Natural killer cell (primary cell): ENCODE measurements around the gene AJUBA. TPM values are rescaled to one million over a fixed set of nuclear protein-coding genes. Genes with fewer than 3 reads are reported as not detected.
A peak's percentile ranks its signal among the peaks of the same experiment; 100 is the strongest.
"Not testable (repeated sequence)": the region's sequence is repeated elsewhere in the genome, so short reads cannot be mapped to it uniquely, and the experiment has no call there.

Source experiments
- ATAC-seq, 3 donors: fragments of 150-1000 bp in 2 of 3; fragments of 200-7000 bp in 1 of 3; cut with Tn5 transposase; 1 replicate in 1 of 3; 2 replicates in 2 of 3; pipeline ENCODE4 v1.10.0; 2021; ENCODE audit warnings: mild to moderate bottlenecking in 2 of 3, moderate library complexity in 2 of 3
- DNase-seq, 2 donors: peaks; one replicate each; pipeline versions ENCODE4 v3.0.0 to v3.0.0-alpha.2; 2013 to 2021; ENCODE audit warnings: mixed read lengths in 1 of 2
- H3K27ac ChIP-seq: one replicate; pipeline ENCODE4 v1.5.1; 2013; ENCODE audit warnings: mild to moderate bottlenecking, low read length
- H3K27me3 ChIP-seq: one replicate; pipeline ENCODE4 v1.6.1; 2013; ENCODE audit warnings: low read length; ENCODE audit not compliant: control insufficient read depth, insufficient read depth
- H3K36me3 ChIP-seq: one replicate; pipeline ENCODE4 v1.6.1; 2013; ENCODE audit warnings: low read length; ENCODE audit not compliant: control insufficient read depth, insufficient read depth
- H3K4me1 ChIP-seq: one replicate; pipeline ENCODE4 v1.6.1; 2013; ENCODE audit warnings: low read length; ENCODE audit not compliant: control insufficient read depth, insufficient read depth
- H3K4me3 ChIP-seq: one replicate; pipeline ENCODE4 v1.5.1; 2013; ENCODE audit warnings: low read length
- H3K9me3 ChIP-seq: one replicate; pipeline ENCODE4 v1.6.1; 2013; ENCODE audit warnings: low read length; ENCODE audit not compliant: control insufficient read depth, insufficient read depth
- H3K27ac Mint-ChIP-seq, 2 donors: one replicate each; pipeline ENCODE4 v1.8.0; 2022; ENCODE audit warnings: mild to moderate bottlenecking in 2 of 2, mixed read lengths in 2 of 2, moderate library complexity in 1 of 2
- H3K27me3 Mint-ChIP-seq, 2 donors: one replicate each; pipeline ENCODE4 v1.8.0; 2022; ENCODE audit warnings: low read depth in 2 of 2, mixed read lengths in 2 of 2
- H3K36me3 Mint-ChIP-seq: one replicate; pipeline ENCODE4 v1.8.0; 2022; ENCODE audit warnings: mixed read lengths
- H3K4me1 Mint-ChIP-seq, 2 donors: one replicate each; pipeline ENCODE4 v1.8.0; 2022; ENCODE audit warnings: mixed read lengths in 2 of 2
- H3K4me3 Mint-ChIP-seq: one replicate; pipeline ENCODE4 v1.8.0; 2022; ENCODE audit warnings: mild to moderate bottlenecking, moderate library complexity, mixed read lengths
- H3K9me3 Mint-ChIP-seq, 2 donors: one replicate each; pipeline ENCODE4 v1.8.0; 2022; ENCODE audit warnings: mixed read lengths in 2 of 2
- CTCF ChIP-seq: fragments of 200-600 bp; IDR thresholded peaks from one replicate; pipeline ENCODE4 v1.8.0; 2022; ENCODE audit warnings: antibody characterized with exemption
- WGBS: methylation state at CpG from one replicate; pipeline ENCODE4 v1.1.7; 2013; ENCODE audit warnings: missing lambda C conversion rate; ENCODE audit not compliant: insufficient coverage; 5-methylcytosine and 5-hydroxymethylcytosine counted together
- intact Hi-C: fragments of 100-400 bp; cut with micrococcal nuclease; formaldehyde crosslinking; loops from one replicate; pipeline ENCODE4 v1.14.2; 2022
- total RNA-seq, 4 donors: library from RNA; stranded (reverse); fragments of 120-200 nt in 1 of 4; gene quantifications; one replicate each; pipeline versions ENCODE4 v1.2.3 to v1.2.4, GENCODE V29; 2013 to 2022

AJUBA gene
- total RNA-seq, 3 donors from 2014 or later (not counting 1 experiment from before 2014, with no cell fraction given) = 0.45 to 0.61 (median 0.56) TPM

GRCh38 chr14:23006188-23006534 lies 23.8 kb upstream of the AJUBA start:
- Mint-ChIP-seq H3K27ac (peak overlapping the region; percentile 97 to 98), H3K4me1 (peaks cover 30 to 38% of the 10 kb centered on the region in 2 donors), H3K9me3 (no peaks in the 10 kb centered on the region), H3K27me3 (no peaks in the 10 kb centered on the region), H3K4me3 (peak overlapping the region; percentile 98), H3K36me3 (no peaks in the 10 kb centered on the region)
- Histone ChIP-seq H3K9me3 (no peaks in the 10 kb centered on the region), H3K36me3 (no peaks in the 10 kb centered on the region), H3K27me3 (no peaks in the 10 kb centered on the region), H3K4me1 (peaks cover 23% of the 10 kb centered on the region), H3K4me3 (peak overlapping the region; percentile 93), H3K27ac (peak overlapping the region; percentile 91)
- no peak for TF ChIP-seq CTCF
- ATAC-seq (no peak), DNase-seq (no peak)
- WGBS = 48% methylated on average over 2 of the region's 5 CpGs
- intact Hi-C loops = loop anchor here (2.0 to 5.0 kb wide), 2 partner anchors 51 to 77 kb away; partner anchors contain the start of genes CDH24 and PRMT5

GRCh38 chr14:23005451-23006187 lies 23.3 kb upstream of the AJUBA start:
- Mint-ChIP-seq H3K27me3 (no peaks in the 10 kb centered on the region), H3K27ac (peak overlapping the region; percentile 97 to 98), H3K4me1 (peaks cover 30 to 38% of the 10 kb centered on the region in 2 donors), H3K9me3 (no peaks in the 10 kb centered on the region), H3K4me3 (peak overlapping the region; percentile 98), H3K36me3 (no peaks in the 10 kb centered on the region)
- ATAC-seq = no peak
- 65% methylated on average over 2 of the region's 3 CpGs for WGBS
- no peak overlapping the region for H3K4me3 ChIP-seq
- intact Hi-C loops = loop anchor here (2.0 to 5.0 kb wide), 2 partner anchors 52 to 77 kb away; partner anchors contain the start of genes CDH24 and PRMT5
- no peaks in the 10 kb centered on the region for H3K27me3 ChIP-seq
- peaks cover 23% of the 10 kb centered on the region for H3K4me1 ChIP-seq
- no peaks in the 10 kb centered on the region for H3K36me3 ChIP-seq
- TF ChIP-seq CTCF = no peak
- H3K9me3 ChIP-seq = no peaks in the 10 kb centered on the region
- DNase-seq = no peak
- H3K27ac ChIP-seq = no peak overlapping the region

- ATAC-seq, H3K27me3 ChIP-seq, H3K4me3 Mint-ChIP-seq, H3K36me3 Mint-ChIP-seq, H3K9me3 Mint-ChIP-seq, H3K36me3 ChIP-seq, DNase-seq, H3K4me3 ChIP-seq, H3K27me3 Mint-ChIP-seq, H3K27ac ChIP-seq, H3K9me3 ChIP-seq, H3K27ac Mint-ChIP-seq, intact Hi-C loops: not testable (repeated sequence)
- 100% methylated on average over 4 of the region's 4 CpGs for whole genome bisulfite sequencing
- peaks cover 25 to 26% of the 10 kb centered on the region in 2 donors for H3K4me1 Mint-ChIP-seq
- H3K4me1 ChIP-seq = peaks cover 16% of the 10 kb centered on the region
Measured at GRCh38 chr14:23004274-23004673, 21.9 kb upstream of the AJUBA start.

GRCh38 chr14:23002592-23002991 lies 20.2 kb upstream of the AJUBA start:
- H3K4me1 Mint-ChIP-seq = peaks cover 16% of the 10 kb centered on the region in 2 donors
- ATAC-seq = no peak
- H3K4me3 Mint-ChIP-seq = no peak overlapping the region
- Histone ChIP-seq H3K27ac (no peak overlapping the region), H3K27me3 (no peaks in the 10 kb centered on the region), H3K36me3 (peaks cover 12% of the 10 kb centered on the region), H3K4me3 (no peak overlapping the region), H3K4me1 (peaks cover 13% of the 10 kb centered on the region), H3K9me3 (no peaks in the 10 kb centered on the region)
- no peaks in the 10 kb centered on the region for H3K9me3 Mint-ChIP-seq
- H3K27ac Mint-ChIP-seq = no peak overlapping the region
- H3K27me3 Mint-ChIP-seq = no peaks in the 10 kb centered on the region
- H3K36me3 Mint-ChIP-seq = no peaks in the 10 kb centered on the region
- DNase-seq = no peak
- no peak for TF ChIP-seq CTCF
- 100% methylated on average over 1 of the region's 3 CpGs for WGBS
- intact Hi-C loops = no loop called here
